NK-92 (cell line): ENCODE data around the gene AFAP1.

Experiments
- DNase-seq: peaks from one replicate; lab custom pipeline; 2025; ENCODE audit not compliant: unreplicated experiment; lab: John Stamatoyannopoulos, UW

The AFAP1 gene

DNA sequence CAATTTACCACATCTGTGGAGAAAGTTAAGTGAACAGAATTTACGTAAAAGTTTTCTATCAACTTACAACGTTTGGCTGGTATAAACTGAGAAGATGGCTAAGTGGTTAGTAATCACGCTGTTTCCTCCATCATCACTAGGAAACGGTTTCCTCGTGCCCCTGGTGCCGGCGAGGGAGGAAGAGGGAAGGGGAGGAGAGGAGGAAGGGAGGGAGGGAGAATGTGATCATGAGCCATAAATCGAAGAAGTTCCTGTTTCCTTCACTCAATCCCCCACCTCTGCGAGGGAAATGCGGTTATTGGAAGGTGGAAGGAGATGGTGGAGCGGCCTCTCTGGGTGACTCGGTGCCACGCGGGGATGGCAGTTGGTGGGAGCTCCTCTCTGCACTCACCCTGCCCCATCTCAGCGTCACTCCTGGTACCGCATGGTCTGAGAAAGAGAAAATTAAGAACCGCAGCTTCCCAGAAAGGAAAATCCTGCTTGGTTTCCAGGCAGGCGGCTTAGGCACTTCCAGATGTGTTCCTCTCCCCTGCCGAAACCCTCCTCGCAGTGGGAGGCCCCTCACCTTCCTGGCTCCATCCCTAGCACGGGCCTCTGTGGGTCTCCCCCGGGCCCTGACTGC is 216.8 kb downstream of the AFAP1 start:
- DNase-seq, result no peak

DNA sequence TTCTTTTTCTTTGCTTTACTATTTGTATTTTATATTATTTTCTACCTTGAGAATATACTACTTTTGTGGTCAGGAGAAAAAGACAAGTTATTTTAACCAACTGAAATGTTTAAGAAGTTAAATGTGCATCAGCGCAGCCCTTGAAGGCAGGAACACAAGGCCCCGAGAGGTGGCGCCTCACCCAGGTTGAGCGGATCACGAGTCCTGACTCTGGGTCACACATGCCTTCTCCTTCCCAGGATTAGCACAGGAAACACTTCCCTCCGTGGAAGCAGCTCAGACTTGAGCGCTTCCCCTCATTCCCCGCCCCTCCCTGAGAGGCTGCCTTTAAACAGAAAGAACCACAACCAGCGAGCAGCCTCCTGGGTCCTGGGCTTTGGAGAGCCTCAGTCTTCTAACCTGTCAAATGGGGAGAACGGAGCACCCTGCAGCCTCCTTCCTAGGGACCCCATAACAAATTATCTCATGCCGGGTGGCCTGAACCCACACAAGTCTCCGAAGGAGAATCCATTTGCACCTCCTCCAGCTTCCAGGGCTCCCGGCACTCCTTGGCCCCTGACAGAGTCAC is 217.6 kb downstream of the AFAP1 start:
- no peak for DNase-seq

DNA sequence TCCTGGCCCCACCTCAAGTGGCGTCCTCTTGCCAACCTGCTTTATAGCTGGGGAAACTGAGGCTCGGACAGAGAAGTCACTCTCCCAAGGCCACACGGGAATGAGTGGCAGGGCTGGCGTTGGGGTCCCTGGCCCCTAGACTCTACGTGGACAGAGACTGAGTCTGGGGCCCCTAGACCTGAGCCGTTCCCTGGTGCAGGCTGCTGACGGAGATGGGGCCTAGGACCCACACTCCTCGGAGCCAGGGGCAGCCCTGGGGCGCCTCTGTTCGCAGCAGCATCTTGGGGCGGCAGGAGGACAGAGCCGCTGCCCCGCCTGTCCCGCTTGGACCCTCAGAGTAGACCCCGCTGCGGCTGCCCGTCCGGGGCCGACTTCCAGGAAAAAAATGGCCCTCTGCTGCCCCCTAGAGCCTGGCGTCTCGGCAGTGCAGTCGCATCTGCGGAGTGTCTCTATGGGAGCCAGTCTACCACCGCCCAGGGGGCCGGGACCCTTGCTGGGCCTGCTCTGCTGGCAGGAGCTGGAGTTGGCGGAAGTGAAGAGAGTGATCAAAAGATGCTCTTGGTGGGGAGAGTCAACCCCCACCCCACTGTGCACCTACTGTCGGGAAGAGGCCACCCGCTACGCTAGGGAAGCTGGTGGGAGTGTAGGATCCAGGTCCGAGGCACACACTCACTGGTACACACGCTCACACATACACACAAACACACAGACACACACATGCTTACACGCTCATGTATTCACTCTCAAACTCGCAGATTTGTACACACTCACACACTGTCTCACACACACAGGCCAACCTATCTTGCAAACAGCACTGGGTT is 220.1 kb downstream of the AFAP1 start:
- DNase-seq, result no peak

DNA sequence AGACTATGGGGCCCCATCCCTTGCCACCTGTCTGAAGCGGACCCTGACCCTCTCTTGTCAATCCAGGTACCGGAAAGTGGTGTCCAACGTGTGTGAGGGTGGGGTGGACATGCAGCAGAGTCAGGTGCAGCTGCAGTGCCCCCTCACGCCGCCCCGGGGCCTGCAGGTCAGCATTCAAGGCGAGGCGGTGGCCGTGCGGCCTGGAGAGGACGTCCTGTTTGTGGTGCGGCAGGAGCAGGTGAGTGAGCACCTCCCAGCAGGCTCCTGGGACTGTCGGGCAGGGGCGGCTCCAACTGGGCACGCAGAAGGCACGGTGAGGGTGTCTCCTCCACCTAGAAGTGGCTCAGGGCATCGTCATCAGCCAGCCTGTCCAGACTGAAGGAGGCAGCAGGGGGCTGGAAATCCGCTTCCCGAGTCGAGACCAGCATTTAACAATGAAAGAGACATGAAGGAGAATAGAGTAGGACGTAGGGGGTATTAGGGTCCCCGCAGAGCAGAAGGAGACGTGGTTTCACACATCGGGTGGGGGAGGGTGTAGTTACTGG is 221.6 kb downstream of the AFAP1 start:
- DNase-seq, result no peak

DNA sequence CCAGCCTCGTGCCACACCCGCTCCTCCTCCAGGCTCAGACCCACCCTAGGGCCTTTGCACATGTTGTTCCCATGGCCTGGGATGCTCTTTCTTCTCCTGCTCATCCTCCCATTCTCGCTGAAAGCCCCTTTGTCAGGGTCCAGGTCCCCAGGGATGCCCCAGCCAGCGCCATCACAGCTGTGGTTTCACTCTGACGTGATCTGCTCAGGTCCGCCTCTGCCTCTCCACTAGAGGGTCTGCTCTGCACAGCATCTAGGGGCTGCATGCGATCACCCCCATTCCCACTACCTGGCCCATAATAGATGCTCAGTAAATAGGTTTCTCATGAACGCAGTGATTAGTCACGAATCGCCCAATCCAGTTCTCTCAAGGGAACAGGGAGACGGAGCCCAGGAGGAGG is 222.5 kb downstream of the AFAP1 start:
- DNase-seq, result no peak

DNA sequence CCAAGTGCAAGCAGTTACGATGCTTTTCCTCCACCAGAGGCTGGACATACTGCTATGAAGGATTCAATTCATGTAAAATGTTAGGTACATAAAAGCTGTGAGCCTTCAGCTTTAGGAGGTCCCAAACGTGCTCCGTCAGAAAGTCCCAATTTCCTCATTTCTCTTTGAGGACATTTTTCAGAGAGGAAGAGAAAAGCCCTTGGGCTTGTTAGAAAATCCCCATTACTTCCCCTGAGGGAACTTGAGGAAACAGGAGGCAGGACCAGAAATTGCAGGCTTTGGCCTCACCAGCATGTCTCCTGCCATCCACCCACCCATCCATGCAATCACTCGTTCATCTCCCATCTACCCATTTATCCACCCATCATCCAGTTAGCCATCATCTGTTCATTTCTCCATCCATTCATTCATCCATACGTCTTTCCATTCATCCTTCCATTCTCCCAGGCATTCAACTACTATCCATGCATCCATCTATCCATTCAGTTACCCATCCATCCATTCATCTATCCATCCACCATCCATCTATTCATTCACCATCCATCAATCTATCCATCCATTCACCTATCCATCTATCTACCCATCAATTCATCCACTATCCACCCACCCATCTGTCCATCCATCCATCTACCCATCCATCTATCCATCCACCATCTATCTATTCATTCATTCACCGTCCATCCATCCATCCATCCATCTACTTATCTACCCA is 223.5 kb downstream of the AFAP1 start:
- no peak for DNase-seq

DNA sequence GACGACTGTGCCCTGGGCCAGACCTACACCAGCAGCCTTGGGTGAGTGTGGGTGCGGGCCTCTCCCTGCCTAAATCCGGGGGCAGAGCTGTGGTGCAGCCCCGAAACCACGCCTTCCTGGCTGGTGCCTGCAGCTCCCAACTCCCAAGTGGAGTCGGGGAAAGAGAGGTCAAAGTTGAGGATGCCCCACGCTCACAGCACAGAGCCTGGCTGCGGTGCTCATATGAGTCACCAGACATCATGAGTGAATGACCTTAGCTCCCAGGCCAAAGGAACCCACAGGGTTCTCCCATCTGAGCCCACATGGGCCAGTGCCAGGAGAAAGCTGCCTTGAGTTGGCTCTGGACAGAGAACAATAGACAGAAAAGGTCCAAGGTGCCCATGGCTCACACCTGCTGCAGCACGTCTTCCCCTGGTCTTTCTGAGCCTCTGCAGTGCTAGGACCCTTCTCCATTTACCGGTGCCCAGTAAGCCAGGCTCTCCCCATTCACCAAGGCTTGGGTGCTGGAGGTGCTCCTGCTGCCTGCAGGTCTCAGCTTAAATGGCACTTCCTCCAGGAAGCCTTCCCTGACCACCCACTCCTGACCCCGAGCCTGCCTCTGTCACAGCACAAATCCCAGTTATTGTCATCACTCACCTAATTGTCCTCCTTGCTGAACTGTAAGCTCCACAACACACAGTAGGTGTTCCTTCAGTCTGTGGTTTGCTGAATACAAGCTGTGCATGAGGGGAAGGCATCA is 224.2 kb downstream of the AFAP1 start:
- DNase-seq, result no peak

DNA sequence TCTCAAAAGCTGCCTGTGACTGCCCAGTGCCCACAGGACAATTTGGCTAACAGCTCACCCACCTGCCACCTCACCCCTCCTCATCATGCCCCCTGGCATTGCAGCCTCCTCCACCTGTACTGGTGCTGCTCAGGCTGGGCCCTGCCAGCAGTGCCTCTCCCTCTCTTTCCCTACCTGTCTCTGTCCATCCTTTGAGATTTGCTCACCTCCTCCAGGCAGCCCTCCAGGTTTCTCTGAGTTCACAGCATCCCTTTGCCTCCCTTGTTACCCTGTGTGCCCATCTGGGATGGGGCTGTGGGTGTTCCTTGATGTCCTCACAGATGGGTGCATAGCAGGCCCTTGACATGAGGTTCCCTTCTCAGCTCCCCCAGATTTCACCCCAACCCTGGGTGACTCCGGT is 224.9 kb downstream of the AFAP1 start:
- no peak for DNase-seq

DNA sequence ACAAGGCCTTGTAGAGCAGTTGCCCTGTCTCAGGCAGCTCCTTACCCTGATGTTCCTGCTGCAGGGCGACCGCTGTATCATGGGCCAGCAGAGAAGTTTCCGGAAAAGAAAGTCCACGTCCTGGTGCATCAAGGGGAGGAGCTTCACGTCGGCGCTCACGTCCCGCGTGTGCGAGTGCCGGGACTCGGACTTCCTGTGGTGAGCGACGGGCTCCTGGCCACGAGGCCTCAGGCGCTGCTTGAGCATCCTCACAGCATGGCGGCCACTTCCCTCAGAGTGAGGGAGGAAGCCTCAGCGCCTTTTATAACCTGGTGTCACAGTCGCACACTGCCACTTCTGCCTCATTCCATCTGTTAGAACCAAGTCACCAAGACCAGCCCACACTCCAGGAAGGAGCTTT is 225.5 kb downstream of the AFAP1 start:
- DNase-seq, result no peak

DNA sequence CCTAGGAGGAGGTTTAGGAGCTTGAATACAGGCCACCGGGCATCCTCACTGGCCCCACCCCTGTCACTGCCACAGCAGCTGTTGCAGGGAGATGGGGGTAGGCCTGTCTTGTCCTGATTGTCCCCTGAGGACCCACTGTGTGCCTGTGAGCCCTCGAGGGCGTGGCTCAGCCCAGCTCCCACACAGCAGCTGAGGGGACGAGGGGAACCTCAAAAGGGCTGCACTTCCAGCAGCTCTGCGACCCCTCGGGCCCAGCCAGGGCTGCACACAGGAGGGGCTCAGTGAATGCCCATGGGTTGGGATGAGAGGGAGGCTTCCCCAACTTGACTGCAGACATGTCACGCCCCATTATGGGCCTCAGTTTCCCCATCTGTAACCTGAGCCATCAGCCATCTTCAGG is 225.9 kb downstream of the AFAP1 start:
- no peak for DNase-seq

DNA sequence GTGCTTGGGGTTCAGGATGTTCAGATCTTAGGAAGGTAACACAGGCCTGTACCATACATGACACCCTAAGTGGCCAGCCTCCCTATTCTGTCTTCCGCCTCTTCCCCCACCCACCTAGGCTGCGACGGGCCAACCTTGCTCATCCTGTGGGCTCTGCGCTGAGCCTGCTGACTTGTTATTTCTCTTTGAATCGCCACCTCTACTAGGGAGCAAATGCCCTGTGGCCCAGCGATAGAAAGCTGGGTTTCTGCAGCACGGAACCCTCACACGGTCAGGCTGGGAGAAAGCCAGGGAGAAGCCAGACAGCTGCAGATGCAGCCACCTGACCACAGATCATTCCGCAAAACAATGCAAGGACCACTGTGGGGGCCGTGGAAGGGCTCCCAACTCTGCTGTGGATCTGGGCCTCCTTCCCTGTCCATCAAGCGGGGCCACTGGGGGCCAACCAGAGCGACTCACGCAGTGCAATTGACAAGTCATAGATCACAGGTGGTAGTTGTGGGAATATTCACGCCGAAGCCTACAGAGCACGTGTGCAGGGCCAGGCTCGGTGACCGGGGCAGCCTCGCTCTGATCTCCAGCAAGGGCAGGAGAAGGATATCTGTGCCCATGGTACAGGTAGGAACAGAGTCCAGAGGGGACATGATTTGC is 227.5 kb downstream of the AFAP1 start:
- no peak for DNase-seq

DNA sequence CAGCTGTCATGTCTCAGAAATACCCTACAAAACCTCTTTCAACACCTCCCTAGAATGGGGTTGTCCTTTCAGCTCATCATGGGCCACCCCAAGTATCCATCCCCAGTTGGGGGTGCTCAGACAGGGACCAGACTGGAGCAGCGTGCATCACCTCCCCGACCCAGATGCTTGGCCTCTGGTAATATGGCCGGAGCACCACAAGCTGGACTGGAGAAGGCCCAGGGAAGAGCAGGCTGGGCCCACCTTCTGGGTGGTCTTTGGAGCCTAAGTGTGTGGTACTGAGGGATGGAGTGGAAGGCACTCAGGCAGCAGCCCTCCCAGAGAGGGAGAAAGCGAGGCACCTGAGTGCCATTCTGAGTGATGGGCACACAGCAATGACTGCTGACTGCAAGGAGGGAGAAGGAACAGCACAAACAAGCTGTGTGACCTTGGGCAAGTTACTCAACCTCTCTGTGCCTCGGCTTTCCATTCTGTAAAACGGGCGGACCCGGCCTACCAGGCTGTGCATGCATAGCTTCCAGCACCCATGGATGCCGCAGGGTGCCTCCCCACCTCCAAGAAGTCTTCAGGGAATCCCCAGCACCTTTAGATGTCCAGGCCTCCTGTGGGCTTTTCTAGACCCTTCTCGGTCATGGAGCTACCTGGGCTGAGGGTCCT is 228.2 kb downstream of the AFAP1 start:
- DNase-seq, result no peak

DNA sequence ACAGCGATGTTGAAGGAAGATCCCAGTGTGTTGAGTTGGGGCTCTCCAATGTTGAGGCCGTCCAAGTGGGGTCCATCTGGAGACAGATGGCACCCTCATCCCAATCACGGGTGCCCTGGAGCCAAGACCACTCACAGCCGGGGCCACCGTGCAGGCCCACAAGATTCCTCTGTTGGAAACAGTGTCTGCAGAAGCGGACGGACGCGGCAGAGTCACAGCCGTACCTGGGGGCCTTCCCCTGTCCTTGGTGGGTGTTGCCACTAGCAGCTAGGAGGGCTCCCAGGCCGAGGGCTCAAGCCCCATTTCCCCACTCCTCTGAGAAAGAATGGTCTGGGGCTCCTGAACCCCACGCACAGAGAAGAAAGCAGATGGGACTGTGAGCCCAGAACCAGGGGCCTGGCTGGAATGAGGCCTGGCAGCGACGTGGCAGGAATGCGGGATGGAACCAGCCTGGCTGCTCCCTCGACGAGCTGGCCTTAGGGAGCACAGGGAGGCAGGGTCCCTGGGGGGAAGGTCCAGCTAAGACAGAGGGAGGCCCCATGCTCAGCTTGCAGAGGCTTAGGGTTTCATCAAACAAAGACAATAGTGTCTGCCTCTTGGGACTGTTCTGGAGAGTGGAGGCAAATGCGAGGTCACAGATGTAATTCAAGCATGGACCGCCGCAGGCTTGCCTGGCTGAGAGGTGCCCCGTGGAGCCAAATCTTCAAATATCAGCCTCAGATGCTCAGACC is 228.9 kb downstream of the AFAP1 start:
- no peak for DNase-seq

DNA sequence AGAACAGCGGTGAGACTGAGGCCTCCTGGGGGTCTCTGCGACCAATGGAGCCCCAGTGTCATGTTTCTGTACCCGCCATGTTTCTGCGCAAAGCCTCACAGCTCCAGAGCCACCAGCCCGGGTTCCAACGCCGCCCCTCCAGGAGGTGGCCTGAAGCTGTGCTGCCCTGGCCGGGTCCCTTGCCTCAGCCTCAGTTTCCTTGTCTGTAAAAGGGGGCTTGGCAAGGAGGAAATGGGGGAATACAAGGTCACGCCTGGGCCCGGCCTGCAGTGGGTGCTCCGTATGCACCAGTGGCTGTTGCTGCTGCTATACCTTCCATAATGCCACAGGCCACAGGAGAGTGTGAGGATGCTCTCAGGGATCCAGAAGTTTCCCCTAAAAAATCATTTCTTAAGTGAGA is 229.5 kb downstream of the AFAP1 start:
- no peak for DNase-seq

DNA sequence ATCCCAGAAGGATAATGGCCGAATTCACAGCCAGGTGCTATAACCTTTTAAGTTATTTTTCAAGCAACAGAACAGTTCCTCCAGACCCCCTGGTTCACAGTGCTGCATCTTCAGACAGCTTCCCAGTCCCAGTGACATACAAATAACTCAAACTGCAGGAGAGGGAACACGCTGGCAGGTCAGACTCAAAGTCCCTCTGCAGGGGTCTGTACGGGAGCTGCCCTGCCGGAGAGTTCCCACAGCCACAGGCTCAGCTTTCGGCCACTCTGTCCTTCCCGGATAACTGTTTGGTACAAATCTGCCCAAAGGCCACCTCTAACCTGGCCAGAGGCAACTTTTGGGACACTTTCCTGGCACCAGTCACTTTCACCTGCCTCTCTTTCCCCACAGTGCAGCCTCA is 230.2 kb downstream of the AFAP1 start:
- DNase-seq, result no peak

DNA sequence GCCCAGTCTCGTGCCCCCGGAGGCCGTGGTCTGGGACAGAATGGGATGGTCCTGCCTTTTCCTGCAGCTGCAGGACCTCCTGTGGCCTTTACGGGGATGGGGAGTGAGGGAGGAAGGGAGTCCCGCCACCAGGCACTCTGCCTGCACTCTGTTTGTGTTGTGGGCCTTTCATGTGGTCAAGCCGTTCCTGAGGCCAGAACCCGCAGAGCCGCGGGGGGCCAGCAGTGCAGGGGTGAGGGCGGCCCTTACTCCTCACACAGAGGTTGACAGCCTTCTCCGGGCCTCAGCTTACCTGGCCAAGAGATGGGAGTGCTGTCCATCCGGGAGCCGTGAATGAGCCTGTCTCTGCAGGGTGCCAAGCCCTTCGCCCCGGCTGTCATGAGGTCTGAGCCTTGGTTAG is 230.7 kb downstream of the AFAP1 start:
- DNase-seq, result no peak
